PC-3 (cell line): ENCODE data around the gene CEP152. TPM values are rescaled to one million over a fixed set of nuclear protein-coding genes. Genes with fewer than 3 reads are reported as not detected.

Experiments
- ATAC-seq: fragments of 200-7000 bp; cut with Tn5 transposase; 2 replicates; pipeline ENCODE4 v1.9.1; 2020; ENCODE audit warnings: mild to moderate bottlenecking, moderate library complexity
- BruUV-seq: library from RNA; stranded (reverse); fragments of 400-500 nt; replicated peaks from 2 replicates; lab custom pipeline; 2021; lab: Mats Ljungman, UMichigan
- CTCF ChIA-PET: fragments of 300-600 bp; sonication (Branson Sonifier 250); formaldehyde crosslinking; loops from one replicate; lab custom pipeline; 2022; ENCODE audit warnings: antibody characterized with exemption; lab: Charles Lee
- POLR2A ChIA-PET: fragments of 300-600 bp; sonication (Branson Sonifier 250); formaldehyde crosslinking; loops from one replicate; lab custom pipeline; 2022; ENCODE audit warnings: antibody characterized with exemption; ENCODE audit not compliant: unreplicated experiment; lab: Charles Lee
- DNase-seq: peaks from one replicate; pipeline ENCODE4 v3.0.0-alpha.2; 2015
- H2AFZ ChIP-seq: fragments of 300-600 bp; sonication (generic); 2 replicates; pipeline ENCODE4 v1.6.0; 2016; ENCODE audit warnings: antibody characterized with exemption, low read length
- H3F3A ChIP-seq: fragments of 300-600 bp; sonication (generic); one replicate; pipeline ENCODE4 v1.6.0; 2017; ENCODE audit warnings: antibody characterized with exemption, low read length, control low read depth, mild to moderate bottlenecking; ENCODE audit not compliant: unreplicated experiment
- H3K27ac ChIP-seq: fragments of 300-600 bp; sonication (generic); 2 replicates; pipeline ENCODE4 v1.5.1; 2016; ENCODE audit warnings: mild to moderate bottlenecking, low read length
- H3K27me3 ChIP-seq: fragments of 300-600 bp; sonication (generic); 2 replicates; pipeline ENCODE4 v1.6.1; 2016; ENCODE audit warnings: low read length, mixed read lengths
- H3K36me3 ChIP-seq: fragments of 300-600 bp; sonication (generic); 2 replicates; pipeline ENCODE4 v1.6.1; 2016; ENCODE audit warnings: low read depth, mixed run types, low read length, mixed read lengths
- H3K4me1 ChIP-seq: fragments of 300-600 bp; sonication (generic); 2 replicates; pipeline ENCODE4 v1.5.1; 2016; ENCODE audit warnings: low read length; ENCODE audit not compliant: insufficient read depth
- H3K4me2 ChIP-seq: fragments of 300-600 bp; sonication (generic); 2 replicates; pipeline ENCODE4 v1.6.0; 2016; ENCODE audit warnings: low read length
- H3K4me3 ChIP-seq: fragments of 300-600 bp; sonication (generic); 2 replicates; pipeline ENCODE4 v1.5.1; 2016; ENCODE audit warnings: mild to moderate bottlenecking, low read length, mixed read lengths
- H3K79me2 ChIP-seq: fragments of 300-600 bp; sonication (generic); 2 replicates; pipeline ENCODE4 v1.6.1; 2017; ENCODE audit warnings: low read length, mixed read lengths
- H3K9ac ChIP-seq: fragments of 300-600 bp; sonication (generic); 2 replicates; pipeline ENCODE4 v1.6.0; 2016; ENCODE audit warnings: mild to moderate bottlenecking, low read length
- H3K9me2 ChIP-seq: fragments of 300-600 bp; sonication (generic); replicated peaks from 2 replicates; pipeline ENCODE4 v1.6.1; 2016; ENCODE audit warnings: mixed run types, low read length, mixed read lengths
- H3K9me3 ChIP-seq: fragments of 300-600 bp; sonication (generic); 2 replicates; pipeline ENCODE4 v1.6.1; 2016; ENCODE audit warnings: low read length, mixed read lengths
- H4K20me1 ChIP-seq: fragments of 300-600 bp; sonication (generic); 2 replicates; pipeline ENCODE4 v1.6.1; 2016; ENCODE audit warnings: low read length, mixed read lengths
- EZH2 ChIP-seq: fragments of 300-600 bp; sonication (generic); IDR thresholded peaks from one replicate; pipeline ENCODE4 v1.6.1; 2017; ENCODE audit warnings: antibody characterized with exemption, mild to moderate bottlenecking, low read length; ENCODE audit not compliant: unreplicated experiment
- EZH2phosphoT487 ChIP-seq: fragments of 300-600 bp; sonication (generic); IDR thresholded peaks from 2 replicates; pipeline ENCODE4 v1.6.1; 2018; ENCODE audit warnings: mild to moderate bottlenecking, antibody characterized with exemption, low read length, borderline replicate concordance
- intact Hi-C: fragments of 100-400 bp; cut with micrococcal nuclease; formaldehyde crosslinking; loops from 2 replicates; pipeline ENCODE4 v1.9.0; 2023
- total RNA-seq: library from RNA; depleted of rRNA; stranded (reverse); fragments of >200 nt; gene quantifications from 2 replicates; pipeline ENCODE4 v1.2.3, GENCODE V29; 2014
- TF ChIP-seq, protein P1 (sequence below): fragments of 300-600 bp; sonication (generic); conservative IDR thresholded peaks from 2 replicates; pipeline ENCODE4 v1.5.1; 2017; ENCODE audit warnings: antibody characterized with exemption, low read depth, mild to moderate bottlenecking, low read length

Gene CEP152
- total RNA-seq, 1 experiment from 2014 or later: 7.5 TPM

DNA sequence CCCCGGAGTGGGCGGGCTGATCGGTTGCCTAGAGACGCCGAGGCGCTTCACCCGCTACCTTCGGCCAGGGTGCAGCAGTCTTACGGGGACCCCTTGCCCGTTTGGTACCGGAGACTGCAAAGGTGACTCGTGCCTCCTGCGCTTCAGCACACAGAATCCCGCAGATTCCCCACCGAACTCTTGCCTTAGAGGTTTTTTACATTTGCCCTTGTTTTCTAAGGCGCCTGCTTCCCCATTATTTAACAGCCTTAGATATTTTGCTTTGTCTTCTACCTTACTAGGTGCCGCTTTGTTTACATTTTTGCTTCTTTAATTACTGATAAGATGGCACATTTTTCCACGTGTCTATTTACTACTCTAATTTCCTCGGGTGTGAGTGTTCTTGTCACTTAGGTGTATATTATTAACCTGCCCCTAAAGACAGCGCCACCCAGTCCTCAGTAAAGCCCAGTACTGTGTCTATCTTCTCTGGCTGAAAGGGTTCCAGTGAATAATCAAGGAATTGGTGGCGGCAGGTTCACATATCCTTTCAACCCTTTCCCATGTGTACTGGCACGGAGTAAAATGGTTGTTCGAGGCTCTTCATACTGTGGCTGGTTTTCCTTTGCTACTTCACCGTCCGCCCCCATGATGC lies 573 bp upstream of the CEP152 start:
- no peaks in the 10 kb centered on the region for H3K9me3 ChIP-seq
- H3K9me2 ChIP-seq: no peaks in the 10 kb centered on the region
- intact Hi-C loops: loop anchor here (5.0 kb wide), 1 partner anchor 46 kb away; no protein-coding TSS in a partner anchor
- no peaks in the 10 kb centered on the region for H4K20me1 ChIP-seq
- POLR2A ChIA-PET: interaction anchor here (0.6 to 1.1 kb wide), 5 partner anchors 10 to 172 kb away, joined by 3 read pairs; no protein-coding TSS in a partner anchor
- peak; percentile 1 for DNase-seq
- H2AFZ ChIP-seq: peak overlapping the region; percentile 96
- TF ChIP-seq, protein P1, sequence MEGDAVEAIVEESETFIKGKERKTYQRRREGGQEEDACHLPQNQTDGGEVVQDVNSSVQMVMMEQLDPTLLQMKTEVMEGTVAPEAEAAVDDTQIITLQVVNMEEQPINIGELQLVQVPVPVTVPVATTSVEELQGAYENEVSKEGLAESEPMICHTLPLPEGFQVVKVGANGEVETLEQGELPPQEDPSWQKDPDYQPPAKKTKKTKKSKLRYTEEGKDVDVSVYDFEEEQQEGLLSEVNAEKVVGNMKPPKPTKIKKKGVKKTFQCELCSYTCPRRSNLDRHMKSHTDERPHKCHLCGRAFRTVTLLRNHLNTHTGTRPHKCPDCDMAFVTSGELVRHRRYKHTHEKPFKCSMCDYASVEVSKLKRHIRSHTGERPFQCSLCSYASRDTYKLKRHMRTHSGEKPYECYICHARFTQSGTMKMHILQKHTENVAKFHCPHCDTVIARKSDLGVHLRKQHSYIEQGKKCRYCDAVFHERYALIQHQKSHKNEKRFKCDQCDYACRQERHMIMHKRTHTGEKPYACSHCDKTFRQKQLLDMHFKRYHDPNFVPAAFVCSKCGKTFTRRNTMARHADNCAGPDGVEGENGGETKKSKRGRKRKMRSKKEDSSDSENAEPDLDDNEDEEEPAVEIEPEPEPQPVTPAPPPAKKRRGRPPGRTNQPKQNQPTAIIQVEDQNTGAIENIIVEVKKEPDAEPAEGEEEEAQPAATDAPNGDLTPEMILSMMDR: peak; percentile 46; the same call in 1 of the 2 replicates
- no peak for TF ChIP-seq EZH2
- no peaks in the 10 kb centered on the region for H3F3A ChIP-seq
- CTCF ChIA-PET: interaction anchor here (0.6 to 1.6 kb wide), 6 partner anchors 10 to 334 kb away, joined by 3 to 8 read pairs (median 3); no protein-coding TSS in a partner anchor
- peak overlapping the region; percentile 83 for H3K4me3 ChIP-seq
- no TSS peak for BruUV-seq
- peak overlapping the region; percentile 49 for H3K9ac ChIP-seq
- ATAC-seq: peak; percentile 29
- H3K36me3 ChIP-seq: no peaks in the 10 kb centered on the region
- H3K79me2 ChIP-seq: peaks cover 43% of the 10 kb centered on the region
- H3K4me1 ChIP-seq: peaks cover 15% of the 10 kb centered on the region
- H3K4me2 ChIP-seq: peak overlapping the region; percentile 84
- no peak overlapping the region for H3K27ac ChIP-seq
- H3K27me3 ChIP-seq: no peaks in the 10 kb centered on the region

- CTCF ChIA-PET: no interaction called here
- TF ChIP-seq EZH2phosphoT487 (no peak), EZH2 (no peak)
- TF ChIP-seq, protein P1: no peak
Observed at GRCh38 chr15:48806151-48806550, 4.7 kb downstream of the CEP152 start.

GRCh38 chr15:48805591-48805990 lies 5.3 kb downstream of the CEP152 start:
- intact Hi-C loops: no loop called here

More at GRCh38 chr15:48806151-48806550, 4.7 kb downstream of the CEP152 start:
- no peak overlapping the region for H2AFZ ChIP-seq
- intact Hi-C loops: no loop called here
- no TSS peak for BruUV-seq
- H3K4me1 ChIP-seq: peaks cover 24% of the 10 kb centered on the region
- DNase-seq (no peak), ATAC-seq (no peak)
- no peaks in the 10 kb centered on the region for H4K20me1 ChIP-seq
- no peaks in the 10 kb centered on the region for H3F3A ChIP-seq
- H3K79me2 ChIP-seq: peaks cover 91% of the 10 kb centered on the region
- H3K27me3 ChIP-seq: no peaks in the 10 kb centered on the region
- peaks cover 14% of the 10 kb centered on the region; the same call in 1 of the 2 replicates for H3K36me3 ChIP-seq
- POLR2A ChIA-PET: no interaction called here
- no peak overlapping the region; the same call in 1 of the 2 replicates for H3K27ac ChIP-seq
- H3K4me3 ChIP-seq: no peak overlapping the region
- no peaks in the 10 kb centered on the region for H3K9me2 ChIP-seq
- H3K9ac ChIP-seq: no peak overlapping the region
- H3K9me3 ChIP-seq: no peaks in the 10 kb centered on the region
- H3K4me2 ChIP-seq: no peak overlapping the region

More at GRCh38 chr15:48805591-48805990, 5.3 kb downstream of the CEP152 start:
- Histone ChIP-seq H3K36me3 (peaks cover 14% of the 10 kb centered on the region; the same call in 1 of the 2 replicates), H3F3A (no peaks in the 10 kb centered on the region), H3K9ac (no peak overlapping the region), H3K9me3 (no peaks in the 10 kb centered on the region), H3K9me2 (no peaks in the 10 kb centered on the region), H3K4me1 (peaks cover 29% of the 10 kb centered on the region), H3K27ac (no peak overlapping the region; the same call in 1 of the 2 replicates), H4K20me1 (no peaks in the 10 kb centered on the region), H3K4me2 (no peak overlapping the region), H3K4me3 (no peak overlapping the region), H3K27me3 (no peaks in the 10 kb centered on the region), H2AFZ (no peak overlapping the region), H3K79me2 (peaks cover 93% of the 10 kb centered on the region)
- CTCF ChIA-PET: no interaction called here
- DNase-seq: no peak
- no TSS peak for BruUV-seq
- TF ChIP-seq, protein P1: no peak
- TF ChIP-seq EZH2 (no peak), EZH2phosphoT487 (no peak)
- ATAC-seq: no peak
- POLR2A ChIA-PET: no interaction called here
